HTERT RPE-1 (cell line): ENCODE data around the gene CERK.

Experiments
- in situ Hi-C: fragments of 300-500 bp; cut with MboI; formaldehyde crosslinking; loops from 4 replicates; pipeline ENCODE4 v1.14.3; 2020; ENCODE audit warnings: low sequenced_read_pairs

The CERK gene

GRCh38 chr22:46732513-46732912 lies 5.5 kb downstream of the CERK start:
- in situ Hi-C loops = no loop called here

GRCh38 chr22:46732041-46732379 lies 6.0 kb downstream of the CERK start:
- in situ Hi-C loops = no loop called here

GRCh38 chr22:46731246-46732040 lies 6.6 kb downstream of the CERK start:
- in situ Hi-C loops = no loop called here

GRCh38 chr22:46730568-46731245 lies 7.3 kb downstream of the CERK start:
- in situ Hi-C loops = no loop called here

- in situ Hi-C loops = no loop called here
Observed at GRCh38 chr22:46728470-46728869, 9.6 kb downstream of the CERK start.

- in situ Hi-C loops = no loop called here
Observed at GRCh38 chr22:46727813-46728364, 10.2 kb downstream of the CERK start.

- in situ Hi-C loops = no loop called here
Observed at GRCh38 chr22:46726986-46727317, 11.1 kb downstream of the CERK start.

- in situ Hi-C loops = no loop called here
Observed at GRCh38 chr22:46726066-46726985, 11.7 kb downstream of the CERK start.

GRCh38 chr22:46725096-46725495 lies 13.0 kb downstream of the CERK start:
- in situ Hi-C loops = no loop called here

GRCh38 chr22:46723882-46724281 lies 14.2 kb downstream of the CERK start:
- in situ Hi-C loops = no loop called here

- in situ Hi-C loops = no loop called here
Observed at GRCh38 chr22:46721501-46722085, 16.5 kb downstream of the CERK start.

GRCh38 chr22:46719921-46720320 lies 18.1 kb downstream of the CERK start:
- in situ Hi-C loops = no loop called here

- in situ Hi-C loops = no loop called here
Observed at GRCh38 chr22:46714550-46714949, 23.5 kb downstream of the CERK start.

GRCh38 chr22:46712288-46712687 lies 25.8 kb downstream of the CERK start:
- in situ Hi-C loops = no loop called here

- in situ Hi-C loops = no loop called here
Observed at GRCh38 chr22:46710806-46711205, 27.2 kb downstream of the CERK start.

GRCh38 chr22:46708766-46709330 lies 29.2 kb downstream of the CERK start:
- in situ Hi-C loops = no loop called here

- in situ Hi-C loops = no loop called here
Observed at GRCh38 chr22:46707827-46708570, 30.1 kb downstream of the CERK start.

GRCh38 chr22:46707305-46707704 lies 30.7 kb downstream of the CERK start:
- in situ Hi-C loops = no loop called here

- in situ Hi-C loops = no loop called here
Observed at GRCh38 chr22:46706060-46706459, 32.0 kb downstream of the CERK start.

GRCh38 chr22:46703996-46704370 lies 34.1 kb downstream of the CERK start:
- in situ Hi-C loops = no loop called here
